ENCODE results near the gene DNASE2. TPM values are rescaled to one million over a fixed set of nuclear protein-coding genes. Genes with fewer than 3 reads are reported as not detected.

Gene DNASE2
- total RNA-seq, 1 donor from 2014 or later = 23.6 TPM

GRCh38 chr19:12880551-12881171, 588 bp downstream of the DNASE2 start:
- H3K36me3 ChIP-seq = peaks cover 0 to 27% of the 10 kb centered on the region in 2 donors
- intact Hi-C loops (cut with DNase I) = no loop called here
- peak overlapping the region; percentile 79 for H3K4me3 ChIP-seq
- peak overlapping the region; percentile 86 for H3K27ac ChIP-seq
- TF ChIP-seq CTCF (IDR thresholded peaks at IDR 0.05) = no peak
- TF ChIP-seq POLR2A (IDR thresholded peaks at IDR 0.05) = no peak
- TF ChIP-seq POLR2AphosphoS5 (IDR thresholded peaks at IDR 0.05; ENCODE audit: insufficient read depth in 1 of 2, low read depth in 1 of 2) = no peak
- H3K4me1 ChIP-seq = peaks cover 20% of the 10 kb centered on the region
- H3K27me3 ChIP-seq = no peaks in the 10 kb centered on the region
- no peak for DNase-seq (ENCODE audit: extremely low spot score in 2 of 2)
- H3K9me3 ChIP-seq = peaks cover 8% of the 10 kb centered on the region

GRCh38 chr19:12875086-12875485, 6.2 kb downstream of the DNASE2 start:
- intact Hi-C loops (cut with DNase I) = no loop called here
- DNase-seq (ENCODE audit: extremely low spot score in 2 of 2) = no peak
- H3K4me3 ChIP-seq = no peak overlapping the region
- TF ChIP-seq POLR2AphosphoS5 (IDR thresholded peaks at IDR 0.05; ENCODE audit: insufficient read depth in 1 of 2, low read depth in 1 of 2) (no peak), CTCF (IDR thresholded peaks at IDR 0.05) (no peak), POLR2A (IDR thresholded peaks at IDR 0.05) (no peak)
- H3K27ac ChIP-seq = no peak overlapping the region
- no peaks in the 10 kb centered on the region for H3K27me3 ChIP-seq
- H3K9me3 ChIP-seq = no peaks in the 10 kb centered on the region
- peaks cover 0 to 29% of the 10 kb centered on the region in 2 donors for H3K36me3 ChIP-seq
- peaks cover under 1% of the 10 kb centered on the region for H3K4me1 ChIP-seq

GRCh38 chr19:12873891-12874745, 7.1 kb downstream of the DNASE2 start:
- no peak for DNase-seq (ENCODE audit: extremely low spot score in 2 of 2)
- H3K27ac ChIP-seq = no peak overlapping the region
- H3K27me3 ChIP-seq = no peaks in the 10 kb centered on the region
- no peaks in the 10 kb centered on the region for H3K9me3 ChIP-seq
- no peaks in the 10 kb centered on the region for H3K4me1 ChIP-seq
- TF ChIP-seq CTCF (IDR thresholded peaks at IDR 0.05) (no peak), POLR2AphosphoS5 (IDR thresholded peaks at IDR 0.05; ENCODE audit: insufficient read depth in 1 of 2, low read depth in 1 of 2) (no peak), POLR2A (IDR thresholded peaks at IDR 0.05) (no peak)
- peak overlapping the region in 1 of 2 donors; percentile 19 for H3K4me3 ChIP-seq
- intact Hi-C loops (cut with DNase I) = no loop called here
- peaks cover 0 to 29% of the 10 kb centered on the region in 2 donors for H3K36me3 ChIP-seq

- no peaks in the 10 kb centered on the region for H3K9me3 ChIP-seq
- H3K27me3 ChIP-seq = no peaks in the 10 kb centered on the region
- peaks cover 0 to 24% of the 10 kb centered on the region in 2 donors for H3K36me3 ChIP-seq
- no peak for DNase-seq (ENCODE audit: extremely low spot score in 2 of 2)
- intact Hi-C loops (cut with DNase I) = no loop called here
- H3K27ac ChIP-seq = no peak overlapping the region
- H3K4me1 ChIP-seq = no peaks in the 10 kb centered on the region
- TF ChIP-seq POLR2A (IDR thresholded peaks at IDR 0.05) (no peak), POLR2AphosphoS5 (IDR thresholded peaks at IDR 0.05; ENCODE audit: insufficient read depth in 1 of 2, low read depth in 1 of 2) (no peak), CTCF (IDR thresholded peaks at IDR 0.05) (no peak)
- peak overlapping the region in 1 of 2 donors; percentile 19 for H3K4me3 ChIP-seq
These were observed 8.0 kb downstream of the DNASE2 start for GRCh38 chr19:12872941-12873890.

All from vagina (tissue), 2 donors.